GM21381 (cell line): ENCODE results near the gene ITGA3.
"Not testable (repeated sequence)": the region's sequence is repeated elsewhere in the genome, so short reads cannot be mapped to it uniquely, and the experiment has no call there.

ENCODE experiments used
- ATAC-seq: cut with Tn5 transposase; IDR thresholded peaks from one replicate; pipeline ENCODE4 v1.9.1; 2021; ENCODE audit warnings: mild to moderate bottlenecking, moderate library complexity; ENCODE audit not compliant: unreplicated experiment

ITGA3 gene

DNA sequence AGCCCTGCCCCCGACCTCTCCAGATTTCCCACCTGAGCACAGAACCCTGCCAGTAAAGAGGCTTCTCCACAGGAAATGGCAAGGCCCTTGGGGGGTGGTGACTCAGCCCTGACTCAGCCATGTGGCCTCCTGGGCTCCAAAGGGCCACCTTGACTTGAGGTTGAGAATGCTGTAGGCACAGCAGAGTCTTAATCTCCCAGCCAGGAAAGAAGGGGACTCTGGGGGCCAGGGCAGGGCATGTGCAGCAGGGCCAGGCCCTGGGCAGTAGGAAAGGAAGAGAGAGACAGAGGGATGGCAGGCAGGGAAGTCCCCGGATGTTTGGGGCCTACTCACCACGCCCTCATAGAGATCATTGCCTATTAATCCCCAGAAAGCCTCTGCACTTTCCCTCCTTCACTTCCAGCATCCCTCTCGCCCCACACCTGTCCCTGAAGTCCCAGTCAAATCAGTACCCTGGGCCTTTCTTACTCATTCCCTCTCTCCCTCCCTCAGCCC is 4.8 kb upstream of the ITGA3 start:
- ATAC-seq = no peak

DNA sequence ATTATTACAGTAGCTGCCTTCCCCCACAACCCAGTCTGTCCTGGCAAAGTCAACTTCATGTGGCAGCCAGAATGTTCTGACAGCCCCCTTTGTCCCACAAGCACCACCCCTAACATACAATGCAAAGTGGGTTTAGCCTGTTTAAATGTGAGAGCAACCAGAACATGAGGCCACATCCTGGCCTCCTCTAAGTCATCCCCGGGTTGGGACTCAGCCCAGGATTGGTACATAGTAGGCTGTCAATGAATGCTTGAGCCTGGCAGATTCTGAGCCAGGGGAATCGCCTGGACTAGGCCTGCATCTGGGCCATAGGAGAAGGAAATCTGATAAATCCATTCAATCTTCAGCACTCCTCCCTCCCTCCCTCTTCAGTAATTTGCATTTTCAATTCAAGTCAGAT is 4.3 kb upstream of the ITGA3 start:
- no peak for ATAC-seq

- ATAC-seq = no peak
These were observed 3.6 kb upstream of the ITGA3 start for GRCh38 chr17:50052241-50052796.

- no peak for ATAC-seq
These were observed 2.9 kb upstream of the ITGA3 start for GRCh38 chr17:50052822-50053653.

DNA sequence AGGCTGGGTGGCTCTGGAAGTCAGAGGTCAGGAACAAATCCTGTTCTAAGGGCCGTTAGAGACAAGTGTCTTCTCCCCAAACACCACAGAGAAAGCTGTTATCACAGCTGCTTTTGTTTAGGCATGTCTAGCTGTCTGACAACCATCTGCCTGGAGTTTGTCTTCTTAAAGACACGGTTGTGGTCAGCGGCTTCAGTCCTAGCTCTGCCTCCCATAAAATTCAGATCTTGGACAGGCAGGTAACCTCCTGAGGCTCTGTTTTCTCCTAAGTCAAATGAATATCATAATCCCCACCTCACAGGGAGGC is 2.3 kb upstream of the ITGA3 start:
- no peak for ATAC-seq

GRCh38 chr17:50055055-50055425 is 870 bp upstream of the ITGA3 start:
- ATAC-seq = no peak

DNA sequence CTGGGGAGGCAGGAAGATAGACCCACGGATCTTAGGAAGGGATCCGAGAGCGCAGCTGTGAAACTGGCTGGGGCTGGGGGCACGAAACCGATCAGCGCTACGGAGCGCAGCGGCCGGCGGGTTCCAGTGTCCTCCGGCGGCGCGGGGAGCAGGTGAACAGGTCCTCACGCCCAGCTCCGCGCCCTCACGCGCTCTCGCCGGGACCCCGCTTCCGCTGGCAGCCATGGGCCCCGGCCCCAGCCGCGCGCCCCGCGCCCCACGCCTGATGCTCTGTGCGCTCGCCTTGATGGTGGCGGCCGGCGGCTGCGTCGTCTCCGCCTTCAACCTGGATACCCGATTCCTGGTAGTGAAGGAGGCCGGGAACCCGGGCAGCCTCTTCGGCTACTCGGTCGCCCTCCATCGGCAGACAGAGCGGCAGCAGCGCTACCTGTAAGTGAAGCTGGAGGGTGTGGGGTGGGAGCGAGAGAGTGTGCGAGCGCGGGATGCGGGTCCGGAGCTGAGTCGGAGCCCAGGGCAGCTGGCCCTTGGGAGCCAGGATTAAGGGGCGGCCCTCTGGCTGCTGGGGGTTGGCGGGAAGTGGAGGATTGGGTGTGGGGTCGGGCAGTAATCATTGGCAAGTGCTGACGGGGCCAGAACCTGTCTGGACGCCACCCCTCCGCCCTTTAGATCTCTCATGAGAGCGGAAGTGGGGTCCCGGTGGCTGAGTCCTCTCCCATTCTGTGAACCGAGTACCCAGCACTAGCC is 479 bp downstream of the ITGA3 start:
- peak; percentile 52 for ATAC-seq

DNA sequence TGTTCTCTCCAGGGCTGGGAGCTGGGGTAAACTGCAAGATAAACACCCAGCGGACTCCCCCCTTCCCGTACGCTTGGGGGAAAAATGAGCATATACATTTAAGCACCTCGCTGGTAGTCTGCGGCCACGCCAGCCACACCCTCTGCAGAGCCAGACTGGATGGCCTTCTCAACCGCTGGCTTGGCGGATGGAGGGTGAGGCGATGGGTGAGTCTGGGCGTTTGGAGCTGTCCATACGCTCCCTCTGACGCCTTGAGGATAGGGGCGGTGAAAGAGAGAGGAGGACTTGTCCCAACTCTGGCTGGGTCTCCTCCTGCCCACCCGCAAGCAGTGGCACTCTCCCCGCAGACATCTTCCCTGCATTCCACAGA is 1.0 kb downstream of the ITGA3 start:
- no peak for ATAC-seq

DNA sequence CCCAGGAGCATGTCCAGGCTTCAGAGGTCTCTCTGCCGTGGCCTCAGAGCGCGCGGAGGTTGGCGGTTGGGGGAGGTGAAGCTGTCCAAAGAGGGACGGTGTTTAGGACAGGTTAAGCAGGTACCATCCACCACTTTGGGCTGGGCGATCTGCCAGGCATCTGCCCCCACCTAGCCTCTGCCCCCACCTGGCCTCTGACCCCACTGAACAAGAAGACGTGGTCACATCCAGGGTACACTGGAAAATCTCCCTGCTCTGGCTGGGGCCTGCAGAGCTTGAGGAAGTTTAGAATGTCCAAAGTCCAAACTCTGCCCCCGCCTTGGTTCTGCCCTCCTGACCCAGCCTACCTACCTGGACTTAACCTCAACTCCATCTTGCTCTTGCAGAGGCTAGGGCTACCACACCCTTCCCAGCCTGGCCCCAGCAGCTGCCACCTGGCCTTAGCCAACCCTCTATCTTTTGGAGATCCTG is 1.6 kb downstream of the ITGA3 start:
- ATAC-seq = no peak

DNA sequence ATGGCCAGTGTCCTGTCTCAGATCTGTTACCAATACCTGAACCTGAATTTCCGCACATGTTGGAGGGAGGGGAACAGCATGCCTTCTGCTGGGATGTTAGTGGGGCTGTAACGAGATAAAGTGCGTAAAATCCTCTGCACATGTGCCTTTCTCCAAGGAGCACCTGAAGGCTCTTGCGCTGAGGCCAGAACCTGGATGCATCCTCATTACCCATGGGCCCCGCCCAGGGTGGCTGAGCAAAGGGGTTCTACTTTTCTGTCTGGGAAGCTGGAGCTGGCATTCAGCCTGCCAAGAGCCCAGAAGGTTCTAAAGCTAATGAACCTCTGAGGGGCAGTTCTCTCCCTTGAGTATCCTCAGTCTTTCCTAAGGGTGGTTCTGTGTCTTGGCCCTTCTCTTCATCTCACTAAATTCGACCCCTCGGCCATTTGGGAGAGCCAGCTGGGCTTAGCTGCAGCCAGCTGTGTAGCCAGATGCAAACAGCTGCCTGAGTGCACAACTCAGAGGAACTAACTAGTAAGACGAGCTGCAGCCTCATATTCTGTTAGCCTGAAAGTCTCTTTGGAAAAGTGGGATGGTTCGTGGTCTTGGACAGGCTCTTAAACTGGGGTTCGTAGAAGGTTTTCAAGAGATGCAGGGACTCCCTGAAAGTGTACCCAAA is 2.5 kb downstream of the ITGA3 start:
- ATAC-seq = no peak

DNA sequence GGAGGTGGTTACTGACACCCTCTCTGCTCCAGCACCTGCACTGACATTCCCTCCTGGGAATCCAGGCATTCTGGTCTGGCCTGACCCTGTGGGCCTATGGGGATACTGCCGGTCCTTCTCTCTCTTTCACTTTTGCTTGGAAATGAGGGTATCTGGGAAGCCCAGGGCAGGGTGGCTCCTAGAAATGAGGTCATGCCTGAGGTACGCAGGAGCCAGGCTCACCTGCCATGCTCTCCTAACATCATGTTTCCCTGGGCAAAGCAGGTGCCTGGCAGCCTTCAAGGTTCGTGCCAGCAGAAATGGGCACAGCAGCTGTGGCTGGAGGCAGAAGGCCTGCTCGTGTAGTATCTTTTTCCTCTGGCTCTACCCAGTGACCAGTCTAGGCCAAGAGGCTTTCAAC is 3.3 kb downstream of the ITGA3 start:
- no peak for ATAC-seq

GRCh38 chr17:50059759-50060273 is 3.9 kb downstream of the ITGA3 start:
- ATAC-seq = no peak

DNA sequence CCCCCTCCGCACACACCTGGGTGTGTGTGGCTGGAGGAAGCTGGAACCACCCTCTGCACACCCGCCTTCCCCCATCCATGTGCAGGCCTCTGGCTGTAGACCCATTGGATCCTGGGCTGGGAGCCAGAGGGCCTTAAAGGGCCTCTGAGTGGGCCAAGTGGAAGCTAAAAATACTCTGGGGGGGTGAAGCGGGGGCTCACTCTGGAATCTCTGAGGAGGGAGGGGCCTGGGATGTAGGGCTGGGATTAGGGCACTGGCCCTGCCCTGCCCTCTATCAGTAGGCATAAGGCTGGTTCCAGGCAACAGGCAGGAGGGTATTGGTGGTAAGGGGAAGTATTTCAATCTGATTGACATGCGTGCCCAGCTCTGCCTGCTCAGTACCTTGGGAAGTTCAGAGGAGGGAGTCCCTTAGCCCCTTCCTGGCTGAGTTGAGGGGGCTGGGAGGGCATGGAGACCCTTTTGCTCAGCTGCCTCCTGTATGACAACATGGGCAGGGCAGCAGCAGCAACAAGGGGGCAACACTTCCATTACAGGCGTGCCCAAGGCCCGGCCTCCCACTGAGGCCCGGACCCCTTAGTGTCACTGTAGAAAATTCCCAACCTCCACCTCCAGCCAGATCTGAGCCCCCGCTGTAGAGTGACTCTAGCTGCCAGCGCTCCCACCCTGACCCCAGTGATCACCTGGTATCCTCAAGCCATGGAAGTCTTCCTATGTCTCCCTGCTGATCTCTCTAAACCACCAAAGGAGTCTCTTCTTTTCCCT is 5.2 kb downstream of the ITGA3 start:
- no peak for ATAC-seq

DNA sequence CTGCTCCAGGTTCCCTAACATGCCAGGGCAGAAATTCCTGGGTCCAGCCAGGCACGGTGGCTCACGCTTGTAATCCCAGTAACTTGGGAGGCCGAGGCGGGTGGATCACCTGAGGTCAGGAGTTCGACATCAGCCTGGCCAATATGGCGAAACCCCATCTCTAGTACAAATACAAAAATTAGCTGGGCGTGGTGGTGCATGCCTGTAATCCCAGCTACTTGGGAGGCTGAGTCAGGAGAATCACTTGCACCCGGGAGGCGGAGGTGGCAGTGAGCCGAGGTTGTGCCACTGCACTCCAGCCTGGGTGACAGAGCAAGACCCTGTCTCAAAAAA is 5.8 kb downstream of the ITGA3 start:
- ATAC-seq = not testable (repeated sequence)

GRCh38 chr17:50062293-50063243 is 6.7 kb downstream of the ITGA3 start:
- ATAC-seq = no peak

GRCh38 chr17:50063561-50064252 is 7.8 kb downstream of the ITGA3 start:
- no peak for ATAC-seq

- no peak for ATAC-seq
These were observed 8.5 kb downstream of the ITGA3 start for GRCh38 chr17:50064253-50065001.

DNA sequence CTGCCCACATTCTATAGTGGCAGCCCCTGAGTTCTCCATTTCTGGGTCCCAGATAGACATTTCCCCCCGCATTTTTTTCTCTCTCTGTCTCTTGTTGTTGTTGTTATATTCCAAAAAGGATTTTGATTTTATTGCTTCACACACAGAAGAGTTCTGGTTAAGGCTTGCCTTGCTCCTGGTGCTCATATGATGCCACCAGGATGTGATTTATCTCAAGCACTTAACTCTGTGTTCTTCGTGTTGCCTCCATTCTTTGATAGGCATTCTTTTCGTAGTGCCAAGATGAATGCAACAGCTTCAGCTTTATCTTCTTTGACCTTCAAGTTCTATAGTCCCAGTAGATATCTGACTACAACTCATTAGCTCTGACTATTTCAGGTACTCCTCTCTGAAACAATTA is 9.1 kb downstream of the ITGA3 start:
- ATAC-seq = no peak
